ENCODE results near the gene NTSR1.

- no peak for TF ChIP-seq CTCF (IDR thresholded peaks at IDR 0.05)
- TF ChIP-seq ZFX (IDR thresholded peaks at IDR 0.05; ENCODE audit: borderline replicate concordance): no peak
These were observed 11.6 kb upstream of the NTSR1 start for GRCh38 chr20:62696989-62697388.
